HEK293T (cell line): ENCODE results near the gene AGBL1.

Experiments used
- ELF4 ChIP-seq: fragments of 450-650 bp; IDR thresholded peaks from 2 replicates; pipeline ENCODE4 v1.6.1; 2017; ENCODE audit warnings: antibody characterized with exemption
- FOXA1 ChIP-seq: fragments of 450-650 bp; IDR thresholded peaks from 2 replicates; pipeline ENCODE4 v1.6.1; 2016; ENCODE audit warnings: mild to moderate bottlenecking
- FOXM1 ChIP-seq: fragments of 450-650 bp; IDR thresholded peaks from 2 replicates; pipeline ENCODE4 v1.6.1; 2017; ENCODE audit warnings: mild to moderate bottlenecking, borderline replicate concordance
- L3MBTL2 ChIP-seq: fragments of 450-650 bp; conservative IDR thresholded peaks from 2 replicates; pipeline ENCODE4 v1.6.1; 2016; ENCODE audit warnings: mild to moderate bottlenecking
- LEF1 ChIP-seq: fragments of 450-650 bp; IDR thresholded peaks from 2 replicates; pipeline ENCODE4 v1.6.1; 2017; ENCODE audit warnings: mild to moderate bottlenecking, borderline replicate concordance
- NFRKB ChIP-seq: fragments of 450-650 bp; IDR thresholded peaks from 2 replicates; pipeline ENCODE4 v1.6.1; 2016; ENCODE audit warnings: mild to moderate bottlenecking, moderate library complexity
- SP1 ChIP-seq: fragments of 450-650 bp; IDR thresholded peaks from 2 replicates; pipeline ENCODE4 v1.6.1; 2017
- SUZ12 ChIP-seq: fragments of 450-650 bp; IDR thresholded peaks from 2 replicates; pipeline ENCODE4 v1.6.1; 2016; ENCODE audit warnings: mild to moderate bottlenecking
- ZNF384 ChIP-seq: fragments of 450-650 bp; IDR thresholded peaks from 2 replicates; pipeline ENCODE4 v1.6.1; 2016

DNA sequence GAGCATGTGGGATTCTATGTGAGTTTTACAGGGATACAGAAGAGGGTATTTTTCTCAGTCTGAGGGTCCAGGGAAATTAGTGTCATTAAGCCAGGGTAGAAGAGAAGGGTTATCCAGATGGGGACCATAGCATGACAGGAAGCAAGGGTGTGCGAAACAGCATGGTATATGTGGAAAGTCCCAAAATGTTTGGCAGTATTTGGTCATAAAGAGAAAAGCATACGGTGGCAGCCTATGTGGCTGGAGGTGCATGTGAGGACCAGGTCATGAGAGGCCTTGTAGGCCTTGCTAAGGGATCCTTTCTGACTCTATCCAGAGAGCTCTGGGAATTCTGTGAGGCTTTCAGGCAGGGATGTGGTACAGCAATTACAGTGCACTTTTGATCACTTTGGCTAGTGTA is 411.4 kb downstream of the AGBL1 start:
- no peak for TF ChIP-seq SUZ12
- no peak for TF ChIP-seq ZNF384
- no peak for TF ChIP-seq NFRKB
- TF ChIP-seq L3MBTL2 = no peak
- TF ChIP-seq FOXM1 = no peak
- TF ChIP-seq FOXA1 = no peak
- no peak for TF ChIP-seq ELF4
- no peak for TF ChIP-seq LEF1
- TF ChIP-seq SP1 = no peak
